ENCODE results near the gene EPB41L4B. TPM values are rescaled to one million over a fixed set of nuclear protein-coding genes. Genes with fewer than 3 reads are reported as not detected.

The EPB41L4B gene
- total and polyA plus RNA-seq, 7 experiments from 2014 or later, result 0.36 TPM; not detected in 6

DNA sequence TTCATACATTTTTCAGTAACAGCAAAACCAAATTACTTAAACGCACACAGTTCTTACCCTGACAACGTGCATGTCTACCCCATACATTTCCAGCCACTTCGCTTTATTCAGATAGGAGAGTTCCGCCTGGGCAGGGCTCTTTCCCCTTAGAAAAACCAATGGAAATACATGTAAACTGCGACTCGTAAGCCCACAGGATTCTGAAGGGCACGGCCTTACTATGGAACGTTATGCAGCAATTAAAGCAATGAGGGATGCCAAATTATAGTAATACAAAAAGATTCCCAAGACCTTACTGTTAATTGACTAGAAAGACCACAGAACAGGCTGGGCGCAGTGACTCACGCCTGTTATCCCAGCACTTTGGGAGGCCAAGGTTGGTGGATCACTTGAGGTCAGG lies 64.5 kb downstream of the EPB41L4B start:
- no peaks in the 10 kb centered on the region for H3K4me1 ChIP-seq (ENCODE audit: control insufficient read depth in 2 of 2, insufficient read depth in 2 of 2, low read length in 2 of 2)
- no peaks in the 10 kb centered on the region for H3K36me3 ChIP-seq (ENCODE audit: control insufficient read depth in 2 of 3, insufficient read depth in 3 of 3, low read length in 3 of 3)
- DNase-seq (no peak), ATAC-seq (no peak)
- H3K27me3 ChIP-seq (ENCODE audit: control insufficient read depth in 2 of 2, insufficient read depth in 2 of 2, low read length in 2 of 2), result peaks cover 0 to 3% of the 10 kb centered on the region in 2 donors
- ChIA-PET POLR2A (no interaction called here), CTCF (no interaction called here)
- no peaks in the 10 kb centered on the region for H3K9me3 Mint-ChIP-seq
- H3K36me3 Mint-ChIP-seq, result no peaks in the 10 kb centered on the region
- no peak overlapping the region for H3K27ac Mint-ChIP-seq
- H3K27ac ChIP-seq (ENCODE audit: low read depth, low read length), result no peak overlapping the region
- H3K9me3 ChIP-seq (ENCODE audit: control insufficient read depth in 2 of 3, low read length in 3 of 3), result no peaks in the 10 kb centered on the region
- intact Hi-C loops (cut with micrococcal nuclease), result no loop called here
- H3K4me3 ChIP-seq (ENCODE audit: low read length), result no peak overlapping the region
- H3K4me3 Mint-ChIP-seq, result no peak overlapping the region
- H3K4me1 Mint-ChIP-seq, result peaks cover 0 to 2% (median 0%) of the 10 kb centered on the region in 7 donors
- H3K27me3 Mint-ChIP-seq, result peaks cover 0 to 17% (median 10%) of the 10 kb centered on the region in 5 donors

GRCh38 chr9:109255394-109255793 lies 65.5 kb downstream of the EPB41L4B start:
- no peak overlapping the region for H3K4me3 Mint-ChIP-seq
- CTCF ChIA-PET, result no interaction called here

GRCh38 chr9:109254317-109254716 lies 66.5 kb downstream of the EPB41L4B start:
- H3K9me3 ChIP-seq (ENCODE audit: control insufficient read depth in 2 of 3, low read length in 3 of 3), result no peaks in the 10 kb centered on the region
- H3K27me3 Mint-ChIP-seq, result peaks cover 0 to 13% (median 10%) of the 10 kb centered on the region in 5 donors
- H3K27me3 ChIP-seq (ENCODE audit: control insufficient read depth in 2 of 2, insufficient read depth in 2 of 2, low read length in 2 of 2), result no peaks in the 10 kb centered on the region
- ATAC-seq (no peak), DNase-seq (no peak)
- ChIA-PET CTCF (no interaction called here), POLR2A (no interaction called here)
- H3K4me1 Mint-ChIP-seq, result peaks cover 0 to 2% (median 0%) of the 10 kb centered on the region in 7 donors
- H3K4me1 ChIP-seq (ENCODE audit: control insufficient read depth in 2 of 2, insufficient read depth in 2 of 2, low read length in 2 of 2), result no peaks in the 10 kb centered on the region
- intact Hi-C loops (cut with micrococcal nuclease), result no loop called here
- H3K36me3 Mint-ChIP-seq, result no peaks in the 10 kb centered on the region
- no peak overlapping the region for H3K27ac Mint-ChIP-seq
- H3K27ac ChIP-seq (ENCODE audit: low read depth, low read length), result no peak overlapping the region
- no peak overlapping the region for H3K4me3 Mint-ChIP-seq
- no peaks in the 10 kb centered on the region for H3K9me3 Mint-ChIP-seq
- no peak overlapping the region for H3K4me3 ChIP-seq (ENCODE audit: low read length)
- H3K36me3 ChIP-seq (ENCODE audit: control insufficient read depth in 2 of 3, insufficient read depth in 3 of 3, low read length in 3 of 3), result no peaks in the 10 kb centered on the region

More at GRCh38 chr9:109255394-109255793, 65.5 kb downstream of the EPB41L4B start:
- ATAC-seq, result no peak
- Histone ChIP-seq H3K27me3 (ENCODE audit: control insufficient read depth in 2 of 2, insufficient read depth in 2 of 2, low read length in 2 of 2) (peaks cover 0 to 3% of the 10 kb centered on the region in 2 donors), H3K36me3 (ENCODE audit: control insufficient read depth in 2 of 3, insufficient read depth in 3 of 3, low read length in 3 of 3) (no peaks in the 10 kb centered on the region), H3K4me1 (ENCODE audit: control insufficient read depth in 2 of 2, insufficient read depth in 2 of 2, low read length in 2 of 2) (no peaks in the 10 kb centered on the region), H3K27ac (ENCODE audit: low read depth, low read length) (no peak overlapping the region), H3K9me3 (ENCODE audit: control insufficient read depth in 2 of 3, low read length in 3 of 3) (no peaks in the 10 kb centered on the region), H3K4me3 (ENCODE audit: low read length) (no peak overlapping the region)
- no peak for DNase-seq
- Mint-ChIP-seq H3K36me3 (no peaks in the 10 kb centered on the region), H3K4me1 (peaks cover 0 to 2% (median 0%) of the 10 kb centered on the region in 7 donors), H3K27ac (no peak overlapping the region), H3K9me3 (no peaks in the 10 kb centered on the region), H3K27me3 (peaks cover 0 to 13% (median 10%) of the 10 kb centered on the region in 5 donors)
- POLR2A ChIA-PET, result no interaction called here
- intact Hi-C loops (cut with micrococcal nuclease), result no loop called here

- no peak overlapping the region for H3K27ac Mint-ChIP-seq
- DNase-seq (no peak), ATAC-seq (no peak)
- H3K36me3 ChIP-seq (ENCODE audit: control insufficient read depth in 2 of 3, insufficient read depth in 3 of 3, low read length in 3 of 3), result no peaks in the 10 kb centered on the region
- no peaks in the 10 kb centered on the region for H3K9me3 ChIP-seq (ENCODE audit: control insufficient read depth in 2 of 3, low read length in 3 of 3)
- intact Hi-C loops (cut with micrococcal nuclease), result no loop called here
- H3K27me3 Mint-ChIP-seq, result peaks cover 0 to 13% (median 9%) of the 10 kb centered on the region in 5 donors
- H3K4me3 ChIP-seq (ENCODE audit: low read length), result no peak overlapping the region
- no peaks in the 10 kb centered on the region for H3K4me1 ChIP-seq (ENCODE audit: control insufficient read depth in 2 of 2, insufficient read depth in 2 of 2, low read length in 2 of 2)
- ChIA-PET CTCF (no interaction called here), POLR2A (no interaction called here)
- no peak overlapping the region for H3K4me3 Mint-ChIP-seq
- peaks cover 0 to 2% (median 0%) of the 10 kb centered on the region in 7 donors for H3K4me1 Mint-ChIP-seq
- no peaks in the 10 kb centered on the region for H3K9me3 Mint-ChIP-seq
- H3K36me3 Mint-ChIP-seq, result no peaks in the 10 kb centered on the region
- H3K27me3 ChIP-seq (ENCODE audit: control insufficient read depth in 2 of 2, insufficient read depth in 2 of 2, low read length in 2 of 2), result no peaks in the 10 kb centered on the region
- H3K27ac ChIP-seq (ENCODE audit: low read depth, low read length), result no peak overlapping the region
Observed at GRCh38 chr9:109253637-109254284, 67.1 kb downstream of the EPB41L4B start.

GRCh38 chr9:109253241-109253636 lies 67.6 kb downstream of the EPB41L4B start:
- H3K4me3 ChIP-seq (ENCODE audit: low read length), result no peak overlapping the region
- intact Hi-C loops (cut with micrococcal nuclease), result no loop called here
- H3K4me3 Mint-ChIP-seq, result no peak overlapping the region
- no peak overlapping the region for H3K27ac ChIP-seq (ENCODE audit: low read depth, low read length)
- no peaks in the 10 kb centered on the region for H3K4me1 ChIP-seq (ENCODE audit: control insufficient read depth in 2 of 2, insufficient read depth in 2 of 2, low read length in 2 of 2)
- H3K9me3 ChIP-seq (ENCODE audit: control insufficient read depth in 2 of 3, low read length in 3 of 3), result no peaks in the 10 kb centered on the region
- ChIA-PET POLR2A (no interaction called here), CTCF (no interaction called here)
- no peaks in the 10 kb centered on the region for H3K4me1 Mint-ChIP-seq
- H3K27me3 Mint-ChIP-seq, result peaks cover 0 to 9% (median 6%) of the 10 kb centered on the region in 5 donors
- H3K27me3 ChIP-seq (ENCODE audit: control insufficient read depth in 2 of 2, insufficient read depth in 2 of 2, low read length in 2 of 2), result no peaks in the 10 kb centered on the region
- DNase-seq (no peak), ATAC-seq (no peak)
- no peaks in the 10 kb centered on the region for H3K9me3 Mint-ChIP-seq
- no peak overlapping the region for H3K27ac Mint-ChIP-seq
- no peaks in the 10 kb centered on the region for H3K36me3 ChIP-seq (ENCODE audit: control insufficient read depth in 2 of 3, insufficient read depth in 3 of 3, low read length in 3 of 3)
- H3K36me3 Mint-ChIP-seq, result no peaks in the 10 kb centered on the region

DNA sequence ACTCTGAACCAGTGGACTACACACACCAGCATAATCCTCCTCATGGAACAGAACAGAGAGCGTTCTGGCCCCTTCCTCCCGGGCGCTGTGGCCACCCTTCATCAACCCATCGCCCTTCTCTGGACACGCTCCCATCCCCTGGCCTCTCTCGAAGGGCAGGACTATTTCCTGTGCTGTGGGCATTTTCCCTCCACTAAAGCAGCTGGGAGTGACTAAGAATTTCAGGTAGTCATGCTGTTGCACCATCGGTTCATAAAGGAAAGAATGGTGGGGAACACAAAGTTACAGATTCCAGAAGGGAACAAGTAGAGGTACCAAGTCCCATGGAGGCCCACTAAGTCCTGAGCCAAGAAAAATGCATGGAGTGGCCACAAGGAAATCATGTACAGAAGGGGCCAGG lies 68.6 kb downstream of the EPB41L4B start:
- no peaks in the 10 kb centered on the region for H3K36me3 ChIP-seq (ENCODE audit: control insufficient read depth in 2 of 3, insufficient read depth in 3 of 3, low read length in 3 of 3)
- peaks cover 0 to 9% (median 6%) of the 10 kb centered on the region in 5 donors for H3K27me3 Mint-ChIP-seq
- no peak for DNase-seq
- no peaks in the 10 kb centered on the region for H3K9me3 ChIP-seq (ENCODE audit: control insufficient read depth in 2 of 3, low read length in 3 of 3)
- H3K9me3 Mint-ChIP-seq, result no peaks in the 10 kb centered on the region
- H3K4me3 ChIP-seq (ENCODE audit: low read length), result no peak overlapping the region
- intact Hi-C loops (cut with micrococcal nuclease), result no loop called here
- no peaks in the 10 kb centered on the region for H3K4me1 ChIP-seq (ENCODE audit: control insufficient read depth in 2 of 2, insufficient read depth in 2 of 2, low read length in 2 of 2)
- H3K4me1 Mint-ChIP-seq, result no peaks in the 10 kb centered on the region
- H3K36me3 Mint-ChIP-seq, result no peaks in the 10 kb centered on the region
- no peak overlapping the region for H3K4me3 Mint-ChIP-seq
- H3K27ac Mint-ChIP-seq, result no peak overlapping the region
- POLR2A ChIA-PET, result no interaction called here
- H3K27me3 ChIP-seq (ENCODE audit: control insufficient read depth in 2 of 2, insufficient read depth in 2 of 2, low read length in 2 of 2), result no peaks in the 10 kb centered on the region
- H3K27ac ChIP-seq (ENCODE audit: low read depth, low read length), result no peak overlapping the region
- no peak for ATAC-seq
- CTCF ChIA-PET, result no interaction called here

- ChIA-PET CTCF (interaction anchor here (0.6 kb wide), 1 partner anchor 9 kb away, joined by 3 read pairs; no protein-coding TSS in a partner anchor), POLR2A (no interaction called here)
- H3K36me3 Mint-ChIP-seq, result no peaks in the 10 kb centered on the region
Observed at GRCh38 chr9:109251776-109252106, 69.1 kb downstream of the EPB41L4B start.

More at GRCh38 chr9:109251776-109252106, 69.1 kb downstream of the EPB41L4B start:
- Mint-ChIP-seq H3K4me3 (no peak overlapping the region), H3K27ac (no peak overlapping the region), H3K4me1 (no peaks in the 10 kb centered on the region), H3K27me3 (peaks cover 0 to 5% (median 1%) of the 10 kb centered on the region in 5 donors), H3K9me3 (no peaks in the 10 kb centered on the region)
- no peak for ATAC-seq
- no peak overlapping the region for H3K4me3 ChIP-seq (ENCODE audit: low read length)
- no peak for DNase-seq
- no peak overlapping the region for H3K27ac ChIP-seq (ENCODE audit: low read depth, low read length)
- no peaks in the 10 kb centered on the region for H3K4me1 ChIP-seq (ENCODE audit: control insufficient read depth in 2 of 2, insufficient read depth in 2 of 2, low read length in 2 of 2)
- no peaks in the 10 kb centered on the region for H3K36me3 ChIP-seq (ENCODE audit: control insufficient read depth in 2 of 3, insufficient read depth in 3 of 3, low read length in 3 of 3)
- H3K27me3 ChIP-seq (ENCODE audit: control insufficient read depth in 2 of 2, insufficient read depth in 2 of 2, low read length in 2 of 2), result no peaks in the 10 kb centered on the region
- H3K9me3 ChIP-seq (ENCODE audit: control insufficient read depth in 2 of 3, low read length in 3 of 3), result no peaks in the 10 kb centered on the region
- intact Hi-C loops (cut with micrococcal nuclease), result no loop called here
